ENCODE measurements around the gene MAML3. TPM values are rescaled to one million over a fixed set of nuclear protein-coding genes. Genes with fewer than 3 reads are reported as not detected.

The MAML3 gene
- total and polyA plus RNA-seq, 2 of the 13 experiments (the other 11 are each of a cell fraction or from before 2014, with no cell fraction given) = 0.05 to 0.13 TPM

- no peak for DNase-seq (ENCODE audit: low spot score)
- Histone ChIP-seq H3K79me2 (ENCODE audit: insufficient read depth, low read length) (no peaks in the 10 kb centered on the region), H3K27me3 (ENCODE audit: control insufficient read depth in 1 of 2, insufficient read depth in 2 of 2, low read length in 2 of 2) (peaks cover 0 to 5% of the 10 kb centered on the region in 2 experiments; a peak in 1 of 5 replicates), H3K36me3 (replicated peaks in 1 of 2; ENCODE audit: control insufficient read depth in 1 of 2, insufficient read depth in 2 of 2, low read length in 2 of 2) (no peaks in the 10 kb centered on the region), H2AFZ (ENCODE audit: low read length) (no peak overlapping the region), H3K4me3 (replicated peaks in 1 of 3; ENCODE audit: insufficient read depth in 1 of 3, low read depth in 2 of 3, low read length in 3 of 3) (no peak overlapping the region), H3K9me3 (ENCODE audit: low read length) (no peaks in the 10 kb centered on the region), H4K20me1 (ENCODE audit: insufficient read depth, low read length) (no peaks in the 10 kb centered on the region), H3K9ac (ENCODE audit: insufficient read depth, low read depth, low read length) (no peak overlapping the region), H3K27ac (ENCODE audit: extremely low read length, insufficient read depth, low read length) (no peak overlapping the region), H3K4me2 (ENCODE audit: low read depth, low read length) (no peak overlapping the region), H3K4me1 (ENCODE audit: insufficient read depth, low read length) (peaks cover 21% of the 10 kb centered on the region)
- no peak for TF ChIP-seq ZNF660 (CRISPR knock-in tag; IDR thresholded peaks at IDR 0.05; ENCODE audit: borderline replicate concordance, low read depth)
- TF ChIP-seq GPBP1L1 (CRISPR knock-in tag; IDR thresholded peaks at IDR 0.05) = no peak
- no peak for FAIRE-seq
- ChIA-PET CTCF (ENCODE audit: low intra/inter-chr PET ratio, low total read pairs) (no interaction called here), POLR2A (no interaction called here)
- no peak for ATAC-seq
- intact Hi-C loops (cut with micrococcal nuclease; ENCODE audit: unreplicated experiment) = no loop called here
- 44% methylated on average over 4 of the region's 4 CpGs for WGBS (ENCODE audit: low lambda C conversion rate)
- no TSS peak for BruUV-seq (replicated peaks)
- in situ Hi-C loops (cut with HindIII; ENCODE audit: extremely low pct_ligation_motif_present, low pct_unique_long_range_greater_than_20kb) = no loop called here
These were observed 284.2 kb downstream of the MAML3 start for GRCh38 chr4:139869810-139870209.

GRCh38 chr4:139866276-139866962, 287.6 kb downstream of the MAML3 start:
- POLR2A ChIA-PET = no interaction called here
- 55% methylated on average over 12 of the region's 13 CpGs for WGBS (ENCODE audit: low lambda C conversion rate)
- TF ChIP-seq FOXA3 (CRISPR knock-in tag; IDR thresholded peaks at IDR 0.05) = 0 out of 2 replicates have a peak, but pooled peaks have one; percentile 10
- no peak for TF ChIP-seq MEIS2 (CRISPR knock-in tag; IDR thresholded peaks at IDR 0.05)
- no peak for TF ChIP-seq ZKSCAN5 (CRISPR knock-in tag; IDR thresholded peaks at IDR 0.05)
- no peaks in the 10 kb centered on the region for H3K9me3 ChIP-seq (ENCODE audit: low read length)
- H3K27ac ChIP-seq (ENCODE audit: extremely low read length, insufficient read depth, low read length) = no peak overlapping the region
- intact Hi-C loops (cut with micrococcal nuclease; ENCODE audit: unreplicated experiment) (no loop called here), in situ Hi-C loops (cut with HindIII; ENCODE audit: extremely low pct_ligation_motif_present, low pct_unique_long_range_greater_than_20kb) (no loop called here)
- no peak overlapping the region for H3K9ac ChIP-seq (ENCODE audit: insufficient read depth, low read depth, low read length)
- H2AFZ ChIP-seq (ENCODE audit: low read length) = no peak overlapping the region
- no peaks in the 10 kb centered on the region for H3K36me3 ChIP-seq (replicated peaks in 1 of 2; ENCODE audit: control insufficient read depth in 1 of 2, insufficient read depth in 2 of 2, low read length in 2 of 2)
- no peak overlapping the region for H3K4me3 ChIP-seq (replicated peaks in 1 of 3; ENCODE audit: insufficient read depth in 1 of 3, low read depth in 2 of 3, low read length in 3 of 3)
- CTCF ChIA-PET (ENCODE audit: low intra/inter-chr PET ratio, low total read pairs) = no interaction called here
- no peak for ATAC-seq
- no peaks in the 10 kb centered on the region for H4K20me1 ChIP-seq (ENCODE audit: insufficient read depth, low read length)
- H3K4me2 ChIP-seq (ENCODE audit: low read depth, low read length) = no peak overlapping the region
- BruUV-seq (replicated peaks) = no TSS peak
- peaks cover 0 to 5% of the 10 kb centered on the region in 2 experiments; a peak in 2 of 5 replicates for H3K27me3 ChIP-seq (ENCODE audit: control insufficient read depth in 1 of 2, insufficient read depth in 2 of 2, low read length in 2 of 2)
- no peak for DNase-seq (ENCODE audit: low spot score)
- no peaks in the 10 kb centered on the region for H3K79me2 ChIP-seq (ENCODE audit: insufficient read depth, low read length)
- no peak for FAIRE-seq
- peaks cover 25% of the 10 kb centered on the region for H3K4me1 ChIP-seq (ENCODE audit: insufficient read depth, low read length)

All from HepG2 (cell line).